H9 (cell line): ENCODE measurements around the gene ZSWIM6. TPM values are rescaled to one million over a fixed set of nuclear protein-coding genes. Genes with fewer than 3 reads are reported as not detected.
A peak's percentile ranks its signal among the peaks of the same experiment; 100 is the strongest.

Experiments used
- DNase-seq: peaks from one replicate; pipeline ENCODE4 v3.0.0-alpha.2; 2017
- H2AFZ ChIP-seq: one replicate; pipeline ENCODE4 v1.6.1; 2013; ENCODE audit warnings: mild to moderate bottlenecking, low read length, control low read depth, moderate library complexity
- H2AK5ac ChIP-seq: 2 replicates; pipeline ENCODE4 v1.6.1; 2013; ENCODE audit warnings: low read length, control low read depth, mixed read lengths; ENCODE audit not compliant: insufficient read length
- H2BK120ac ChIP-seq: one replicate; pipeline ENCODE4 v1.6.1; 2013; ENCODE audit warnings: low read depth, mild to moderate bottlenecking, low read length, control low read depth, inconsistent platforms; ENCODE audit not compliant: poor library complexity, severe bottlenecking
- H2BK12ac ChIP-seq: 2 replicates; pipeline ENCODE4 v1.6.1; 2013; ENCODE audit warnings: low read length, control low read depth, mixed read lengths, low read depth; ENCODE audit not compliant: insufficient read length
- H2BK15ac ChIP-seq: 2 replicates; pipeline ENCODE4 v1.6.1; 2013; ENCODE audit warnings: low read depth, low read length, control low read depth
- H2BK20ac ChIP-seq: one replicate; pipeline ENCODE4 v1.6.1; 2013; ENCODE audit warnings: low read depth, mild to moderate bottlenecking, low read length, control low read depth, inconsistent platforms; ENCODE audit not compliant: poor library complexity, severe bottlenecking
- H2BK5ac ChIP-seq: 2 replicates; pipeline ENCODE4 v1.6.1; 2013; ENCODE audit warnings: low read length, control low read depth, mixed read lengths; ENCODE audit not compliant: insufficient read length
- H3K14ac ChIP-seq: 2 replicates; pipeline ENCODE4 v1.6.1; 2013; ENCODE audit warnings: low read length, control low read depth; ENCODE audit not compliant: insufficient read depth
- H3K18ac ChIP-seq: 2 replicates; pipeline ENCODE4 v1.6.1; 2013; ENCODE audit warnings: low read depth, mild to moderate bottlenecking, mixed read lengths, low read length, control low read depth; ENCODE audit not compliant: insufficient read length
- H3K23ac ChIP-seq: 2 replicates; pipeline ENCODE4 v1.6.1; 2013; ENCODE audit warnings: low read length, control low read depth, mixed read lengths, low read depth; ENCODE audit not compliant: insufficient read length
- H3K23me2 ChIP-seq: 2 replicates; pipeline ENCODE4 v1.6.1; 2013; ENCODE audit warnings: low read depth, mild to moderate bottlenecking, mixed read lengths, low read length, control low read depth; ENCODE audit not compliant: insufficient read length, poor library complexity, severe bottlenecking
- H3K27ac ChIP-seq: 2 replicates; pipeline ENCODE4 v1.5.1; 2013; ENCODE audit warnings: low read length, control low read depth, mixed read lengths, low read depth; ENCODE audit not compliant: insufficient read length
- H3K27me3 ChIP-seq: 2 replicates; pipeline ENCODE4 v1.6.1; 2013; ENCODE audit warnings: low read length, control low read depth, inconsistent platforms; ENCODE audit not compliant: insufficient read depth
- H3K4ac ChIP-seq: 2 replicates; pipeline ENCODE4 v1.6.1; 2013; ENCODE audit warnings: low read depth, mild to moderate bottlenecking, control low read depth, inconsistent platforms, low read length, moderate library complexity
- H3K4me1 ChIP-seq: 2 replicates; pipeline ENCODE4 v1.6.1; 2013; ENCODE audit warnings: low read length, control low read depth, inconsistent platforms; ENCODE audit not compliant: insufficient read depth
- H3K4me2 ChIP-seq: 2 replicates; pipeline ENCODE4 v1.6.1; 2013; ENCODE audit warnings: low read length, control low read depth, mixed read lengths; ENCODE audit not compliant: insufficient read length, insufficient read depth
- H3K56ac ChIP-seq: 2 replicates; pipeline ENCODE4 v1.6.1; 2013; ENCODE audit warnings: low read depth, mild to moderate bottlenecking, mixed read lengths, low read length, control low read depth; ENCODE audit not compliant: insufficient read length
- H3K79me1 ChIP-seq: 2 replicates; pipeline ENCODE4 v1.6.1; 2013; ENCODE audit warnings: low read depth, mild to moderate bottlenecking, moderate library complexity, low read length, control low read depth, inconsistent platforms; ENCODE audit not compliant: insufficient read depth, poor library complexity, severe bottlenecking
- H3K79me2 ChIP-seq: 2 replicates; pipeline ENCODE4 v1.6.1; 2013; ENCODE audit warnings: low read length, control low read depth, inconsistent platforms; ENCODE audit not compliant: insufficient read depth
- H3K9ac ChIP-seq: 2 replicates; pipeline ENCODE4 v1.6.1; 2013; ENCODE audit warnings: low read length, control low read depth, mixed read lengths; ENCODE audit not compliant: insufficient read length; ENCODE audit errors: extremely low read depth
- H3K9me3 ChIP-seq: one replicate; pipeline ENCODE4 v1.6.1; 2013; ENCODE audit warnings: low read depth, low read length, inconsistent platforms; ENCODE audit not compliant: control insufficient read depth
- H3T11ph ChIP-seq: one replicate; pipeline ENCODE4 v1.6.1; 2013; ENCODE audit warnings: mild to moderate bottlenecking, low read length, control low read depth, inconsistent platforms
- H4K20me1 ChIP-seq: one replicate; pipeline ENCODE4 v1.6.1; 2013; ENCODE audit not compliant: control insufficient read depth, insufficient read length, insufficient read depth
- H4K5ac ChIP-seq: 2 replicates; pipeline ENCODE4 v1.6.1; 2013; ENCODE audit warnings: low read depth, mild to moderate bottlenecking, mixed read lengths, low read length, control low read depth; ENCODE audit not compliant: insufficient read length
- H4K8ac ChIP-seq: replicated peaks from 2 replicates; pipeline ENCODE4 v1.6.1; 2013; ENCODE audit warnings: low read length, control low read depth, mixed read lengths, low read depth; ENCODE audit not compliant: insufficient read length
- H4K91ac ChIP-seq: 2 replicates; pipeline ENCODE4 v1.6.1; 2013; ENCODE audit warnings: low read depth, mild to moderate bottlenecking, moderate library complexity, mixed read lengths, low read length, control low read depth; ENCODE audit not compliant: insufficient read length
- H3K27ac Mint-ChIP-seq, 3 experiments: 2 replicates in 2 of 3; 3 replicates in 1 of 3; pipeline ENCODE4 v1.8.0; 2020 to 2021; ENCODE audit warnings: mixed read lengths in 3 of 3, mild to moderate bottlenecking in 1 of 3, moderate library complexity in 1 of 3
- H3K27me3 Mint-ChIP-seq: 2 replicates; pipeline ENCODE4 v1.8.0; 2021; ENCODE audit warnings: low read depth, mild to moderate bottlenecking, moderate library complexity, mixed read lengths
- H3K36me3 Mint-ChIP-seq, 3 experiments: 2 replicates in 2 of 3; 3 replicates in 1 of 3; pipeline ENCODE4 v1.8.0; 2020 to 2021; ENCODE audit warnings: low read depth in 3 of 3, mixed read lengths in 3 of 3; ENCODE audit not compliant: insufficient read depth in 1 of 3
- H3K4me1 Mint-ChIP-seq, 2 experiments: 2 replicates each; pipeline ENCODE4 v1.8.0; 2020; ENCODE audit warnings: mixed read lengths in 2 of 2
- H3K4me3 Mint-ChIP-seq, 2 experiments: 2 replicates in 1 of 2; 3 replicates in 1 of 2; pipeline ENCODE4 v1.8.0; 2020 to 2021; ENCODE audit warnings: mild to moderate bottlenecking in 2 of 2, mixed read lengths in 2 of 2, moderate library complexity in 1 of 2
- H3K9me3 Mint-ChIP-seq, 2 experiments: 2 replicates in 1 of 2; 3 replicates in 1 of 2; pipeline ENCODE4 v1.8.0; 2020; ENCODE audit warnings: mild to moderate bottlenecking in 2 of 2, mixed read lengths in 2 of 2, moderate library complexity in 1 of 2
- WGBS: extraction: QIAGEN DNeasy Blood & Tissue Kit; methylation state at CpG from one replicate; pipeline ENCODE4 v1.1.7; 2013; ENCODE audit warnings: missing lambda C conversion rate, low lambda C conversion rate, mixed read lengths; ENCODE audit not compliant: insufficient read length; ENCODE audit errors: extremely low coverage; 5-methylcytosine and 5-hydroxymethylcytosine counted together
- total RNA-seq: library from RNA; stranded (reverse); gene quantifications from 2 replicates; pipeline ENCODE4 v1.2.1, GENCODE V29; 2021
- TF ChIP-seq, protein P1 (sequence below): fragments of 200-600 bp; sonication (generic); conservative IDR thresholded peaks from 3 replicates; pipeline ENCODE4 v1.8.0; 2021; ENCODE audit warnings: antibody characterized with exemption, mild to moderate bottlenecking

ZSWIM6 gene
- total RNA-seq, 1 experiment from 2014 or later, result 11.5 TPM

GRCh38 chr5:61344187-61344944 lies 12.3 kb downstream of the ZSWIM6 start:
- Mint-ChIP-seq H3K9me3 (no peaks in the 10 kb centered on the region), H3K27ac (peak overlapping the region in 1 of 3 experiments; percentile 19; a peak in 2 of 7 replicates), H3K4me1 (peaks cover 4% of the 10 kb centered on the region in 2 experiments; a peak in 2 of 4 replicates), H3K27me3 (no peaks in the 10 kb centered on the region), H3K36me3 (peaks cover 0 to 6% (median 6%) of the 10 kb centered on the region in 3 experiments; a peak in 4 of 7 replicates), H3K4me3 (no peak overlapping the region)
- Histone ChIP-seq H4K20me1 (no peaks in the 10 kb centered on the region), H3K23me2 (no peaks in the 10 kb centered on the region), H3T11ph (no peak overlapping the region), H2BK5ac (no peak overlapping the region), H3K4me2 (no peak overlapping the region), H4K91ac (no peak overlapping the region), H4K5ac (no peak overlapping the region), H3K4me1 (no peaks in the 10 kb centered on the region), H3K18ac (no peak overlapping the region), H3K23ac (no peak overlapping the region), H3K79me2 (no peaks in the 10 kb centered on the region; the same call in 1 of the 2 replicates), H3K4ac (no peak overlapping the region), H3K56ac (no peak overlapping the region), H2BK12ac (no peak overlapping the region), H3K14ac (no peak overlapping the region), H2BK20ac (no peak overlapping the region), H2BK120ac (no peak overlapping the region), H3K79me1 (peaks cover 7% of the 10 kb centered on the region), H2AK5ac (no peak overlapping the region), H2BK15ac (no peak overlapping the region), H3K9ac (no peak overlapping the region), H3K9me3 (no peaks in the 10 kb centered on the region), H3K27me3 (no peaks in the 10 kb centered on the region), H4K8ac (no peak overlapping the region), H3K27ac (no peak overlapping the region), H2AFZ (no peak overlapping the region)
- TF ChIP-seq, protein P1, sequence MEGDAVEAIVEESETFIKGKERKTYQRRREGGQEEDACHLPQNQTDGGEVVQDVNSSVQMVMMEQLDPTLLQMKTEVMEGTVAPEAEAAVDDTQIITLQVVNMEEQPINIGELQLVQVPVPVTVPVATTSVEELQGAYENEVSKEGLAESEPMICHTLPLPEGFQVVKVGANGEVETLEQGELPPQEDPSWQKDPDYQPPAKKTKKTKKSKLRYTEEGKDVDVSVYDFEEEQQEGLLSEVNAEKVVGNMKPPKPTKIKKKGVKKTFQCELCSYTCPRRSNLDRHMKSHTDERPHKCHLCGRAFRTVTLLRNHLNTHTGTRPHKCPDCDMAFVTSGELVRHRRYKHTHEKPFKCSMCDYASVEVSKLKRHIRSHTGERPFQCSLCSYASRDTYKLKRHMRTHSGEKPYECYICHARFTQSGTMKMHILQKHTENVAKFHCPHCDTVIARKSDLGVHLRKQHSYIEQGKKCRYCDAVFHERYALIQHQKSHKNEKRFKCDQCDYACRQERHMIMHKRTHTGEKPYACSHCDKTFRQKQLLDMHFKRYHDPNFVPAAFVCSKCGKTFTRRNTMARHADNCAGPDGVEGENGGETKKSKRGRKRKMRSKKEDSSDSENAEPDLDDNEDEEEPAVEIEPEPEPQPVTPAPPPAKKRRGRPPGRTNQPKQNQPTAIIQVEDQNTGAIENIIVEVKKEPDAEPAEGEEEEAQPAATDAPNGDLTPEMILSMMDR, result no peak
- no peak for DNase-seq
- WGBS, result no CpG with 5 or more reads among the region's 6 CpGs
